MCF 10A (cell line): Measurements from ENCODE around the gene PARD3B. TPM values are rescaled to one million over a fixed set of nuclear protein-coding genes. Genes with fewer than 3 reads are reported as not detected.

ENCODE experiments used
- BruUV-seq: library from RNA; stranded (reverse); fragments of 400-500 nt; replicated peaks from 2 replicates; lab custom pipeline; 2021; lab: Mats Ljungman, UMichigan
- CTCF ChIA-PET: fragments of 300-600 bp; sonication (Branson Sonifier 250); formaldehyde crosslinking; extraction: SDS; loops from one replicate; lab custom pipeline; 2021; ENCODE audit warnings: antibody characterized with exemption, inconsistent platforms; lab: Yijun Ruan, JAX
- POLR2A ChIA-PET: fragments of 300-600, 350-650 bp; sonication (Branson Sonifier 250); formaldehyde crosslinking; extraction: SDS; loops from one replicate; lab custom pipeline; 2020; ENCODE audit warnings: antibody characterized with exemption, inconsistent platforms; lab: Yijun Ruan, JAX
- DNase-seq: peaks from one replicate; pipeline ENCODE4 v3.0.0-alpha.2; 2018; ENCODE audit not compliant: unreplicated experiment
- H3K27ac Mint-ChIP-seq: one replicate; pipeline ENCODE4 v1.8.0; 2022; ENCODE audit warnings: mild to moderate bottlenecking, low read depth, mixed read lengths; ENCODE audit not compliant: unreplicated experiment
- H3K27me3 Mint-ChIP-seq: one replicate; pipeline ENCODE4 v1.8.0; 2022; ENCODE audit warnings: mixed read lengths; ENCODE audit not compliant: insufficient read depth, unreplicated experiment
- H3K36me3 Mint-ChIP-seq: one replicate; pipeline ENCODE4 v1.8.0; 2022; ENCODE audit warnings: mild to moderate bottlenecking, moderate library complexity, mixed read lengths; ENCODE audit not compliant: insufficient read depth, unreplicated experiment
- H3K4me1 Mint-ChIP-seq: one replicate; pipeline ENCODE4 v1.8.0; 2022; ENCODE audit warnings: mixed read lengths; ENCODE audit not compliant: insufficient read depth, unreplicated experiment
- H3K4me3 Mint-ChIP-seq: one replicate; pipeline ENCODE4 v1.8.0; 2022; ENCODE audit warnings: mild to moderate bottlenecking, moderate library complexity, mixed read lengths; ENCODE audit not compliant: unreplicated experiment
- H3K9me3 Mint-ChIP-seq: one replicate; pipeline ENCODE4 v1.8.0; 2022; ENCODE audit warnings: mixed read lengths; ENCODE audit not compliant: unreplicated experiment
- intact Hi-C: fragments of 100-400 bp; cut with micrococcal nuclease; formaldehyde crosslinking; loops from 2 replicates; pipeline ENCODE4 v1.14.1; 2022
- total RNA-seq: library from RNA; stranded (reverse); gene quantifications from 2 replicates; pipeline ENCODE4 v1.2.3, GENCODE V29; 2022
- TF ChIP-seq, protein P1 (sequence below): fragments of 200-600 bp; IDR thresholded peaks from one replicate; pipeline ENCODE4 v1.8.0; 2022; ENCODE audit warnings: antibody characterized with exemption, mild to moderate bottlenecking; ENCODE audit not compliant: unreplicated experiment

The PARD3B gene
- total RNA-seq, 1 experiment from 2014 or later: 11.6 TPM

DNA sequence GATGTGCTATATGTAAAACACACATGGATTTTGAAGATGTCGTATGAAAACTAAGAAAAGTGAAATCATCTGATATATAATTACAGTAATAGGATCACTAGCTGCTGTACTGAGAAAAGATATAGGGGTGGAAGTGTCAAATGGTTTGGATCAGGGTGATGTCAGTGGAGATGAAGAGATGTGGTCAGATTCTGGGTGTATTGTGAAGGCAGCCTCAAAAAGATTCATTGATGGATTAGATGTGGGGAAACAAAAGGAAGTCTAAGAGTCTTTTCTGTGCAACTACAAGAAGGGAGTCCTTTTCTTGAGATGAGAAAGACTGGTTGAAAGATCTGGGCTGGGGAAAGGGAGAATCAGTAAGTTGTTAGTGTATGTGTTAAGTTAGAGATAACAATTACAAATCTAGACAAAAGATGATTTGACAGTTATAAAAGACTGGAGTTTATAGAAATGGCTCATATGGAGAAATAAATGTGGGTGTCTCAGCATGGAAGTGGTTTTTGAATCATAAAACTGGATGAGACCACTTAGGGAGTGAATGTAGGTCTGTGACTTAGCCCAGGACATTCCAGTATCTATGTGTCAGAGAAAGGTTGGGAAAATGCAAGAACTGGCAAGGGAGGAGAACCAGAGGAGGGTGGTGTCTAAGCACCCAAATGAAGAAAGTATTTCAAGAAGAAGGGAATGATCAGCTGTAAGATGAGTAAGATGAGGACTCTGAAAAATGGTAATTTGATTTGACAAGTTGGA, 347.4 kb downstream of the PARD3B start:
- CTCF ChIA-PET: interaction anchor here (1.0 to 1.5 kb wide), 2 partner anchors 93 to 787 kb away, joined by 3 read pairs; no protein-coding TSS in a partner anchor
- no peaks in the 10 kb centered on the region for H3K27me3 Mint-ChIP-seq
- POLR2A ChIA-PET: interaction anchor here (1.0 to 1.2 kb wide), 2 partner anchors 12 to 789 kb away, joined by 3 read pairs; no protein-coding TSS in a partner anchor
- BruUV-seq: no TSS peak
- peaks cover 5% of the 10 kb centered on the region for H3K9me3 Mint-ChIP-seq
- intact Hi-C loops: no loop called here
- H3K4me1 Mint-ChIP-seq: peaks cover 5% of the 10 kb centered on the region
- TF ChIP-seq, protein P1, sequence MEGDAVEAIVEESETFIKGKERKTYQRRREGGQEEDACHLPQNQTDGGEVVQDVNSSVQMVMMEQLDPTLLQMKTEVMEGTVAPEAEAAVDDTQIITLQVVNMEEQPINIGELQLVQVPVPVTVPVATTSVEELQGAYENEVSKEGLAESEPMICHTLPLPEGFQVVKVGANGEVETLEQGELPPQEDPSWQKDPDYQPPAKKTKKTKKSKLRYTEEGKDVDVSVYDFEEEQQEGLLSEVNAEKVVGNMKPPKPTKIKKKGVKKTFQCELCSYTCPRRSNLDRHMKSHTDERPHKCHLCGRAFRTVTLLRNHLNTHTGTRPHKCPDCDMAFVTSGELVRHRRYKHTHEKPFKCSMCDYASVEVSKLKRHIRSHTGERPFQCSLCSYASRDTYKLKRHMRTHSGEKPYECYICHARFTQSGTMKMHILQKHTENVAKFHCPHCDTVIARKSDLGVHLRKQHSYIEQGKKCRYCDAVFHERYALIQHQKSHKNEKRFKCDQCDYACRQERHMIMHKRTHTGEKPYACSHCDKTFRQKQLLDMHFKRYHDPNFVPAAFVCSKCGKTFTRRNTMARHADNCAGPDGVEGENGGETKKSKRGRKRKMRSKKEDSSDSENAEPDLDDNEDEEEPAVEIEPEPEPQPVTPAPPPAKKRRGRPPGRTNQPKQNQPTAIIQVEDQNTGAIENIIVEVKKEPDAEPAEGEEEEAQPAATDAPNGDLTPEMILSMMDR: no peak
- H3K27ac Mint-ChIP-seq: no peak overlapping the region
- no peak for DNase-seq
- H3K36me3 Mint-ChIP-seq: no peaks in the 10 kb centered on the region
- H3K4me3 Mint-ChIP-seq: no peak overlapping the region

DNA sequence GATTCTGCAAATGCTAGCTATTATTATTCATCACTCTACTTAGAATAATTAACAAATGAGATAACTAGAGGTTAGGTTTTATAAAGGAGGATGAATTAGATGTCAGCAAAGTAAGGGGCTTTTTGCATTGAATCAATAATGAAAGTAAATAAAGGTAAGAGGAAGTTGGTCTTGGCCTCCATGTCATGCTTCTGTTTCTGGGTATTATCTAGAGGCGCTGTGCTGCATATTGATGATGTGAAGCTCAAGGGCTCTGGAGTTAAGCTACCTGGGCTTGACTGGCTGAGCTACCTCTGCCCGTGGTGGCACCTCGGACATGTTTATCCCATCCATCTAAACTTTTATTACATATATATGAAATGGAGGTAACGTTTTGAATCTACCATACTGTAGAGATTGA, 350.9 kb downstream of the PARD3B start:
- no peak overlapping the region for H3K4me3 Mint-ChIP-seq
- peaks cover 17% of the 10 kb centered on the region for H3K9me3 Mint-ChIP-seq
- intact Hi-C loops: no loop called here
- no peak for DNase-seq
- ChIA-PET CTCF (no interaction called here), POLR2A (interaction anchor here (0.7 kb wide), 1 partner anchor 572 kb away, joined by 3 read pairs; no protein-coding TSS in a partner anchor)
- BruUV-seq: no TSS peak
- H3K4me1 Mint-ChIP-seq: peaks cover 8% of the 10 kb centered on the region
- no peaks in the 10 kb centered on the region for H3K27me3 Mint-ChIP-seq
- TF ChIP-seq, protein P1: no peak
- no peaks in the 10 kb centered on the region for H3K36me3 Mint-ChIP-seq
- H3K27ac Mint-ChIP-seq: no peak overlapping the region

DNA sequence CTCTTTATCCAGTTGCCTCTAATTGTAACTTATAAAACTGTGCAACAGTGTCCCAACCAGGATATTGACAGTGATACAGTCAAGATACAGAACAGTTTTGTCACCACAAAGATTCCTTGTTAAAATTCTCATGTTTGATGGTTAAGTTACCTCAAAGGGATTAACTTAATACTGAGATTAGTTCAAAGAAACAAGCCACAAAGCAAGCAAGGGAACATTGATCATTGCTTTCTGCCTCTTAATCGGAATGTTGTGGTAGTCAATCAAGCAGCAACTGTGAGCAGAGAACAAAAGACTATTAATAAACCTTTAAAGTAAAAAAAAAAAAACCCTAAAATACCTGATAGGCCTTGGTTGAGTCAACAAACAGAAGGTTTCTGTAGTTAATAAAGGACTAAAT, 352.3 kb downstream of the PARD3B start:
- Mint-ChIP-seq H3K27me3 (no peaks in the 10 kb centered on the region), H3K36me3 (no peaks in the 10 kb centered on the region), H3K4me3 (no peak overlapping the region), H3K4me1 (peaks cover 12% of the 10 kb centered on the region), H3K27ac (no peak overlapping the region), H3K9me3 (peaks cover 17% of the 10 kb centered on the region)
- CTCF ChIA-PET: no interaction called here
- BruUV-seq: no TSS peak
- intact Hi-C loops: no loop called here
- DNase-seq: no peak
- TF ChIP-seq, protein P1: no peak
- POLR2A ChIA-PET: no interaction called here

DNA sequence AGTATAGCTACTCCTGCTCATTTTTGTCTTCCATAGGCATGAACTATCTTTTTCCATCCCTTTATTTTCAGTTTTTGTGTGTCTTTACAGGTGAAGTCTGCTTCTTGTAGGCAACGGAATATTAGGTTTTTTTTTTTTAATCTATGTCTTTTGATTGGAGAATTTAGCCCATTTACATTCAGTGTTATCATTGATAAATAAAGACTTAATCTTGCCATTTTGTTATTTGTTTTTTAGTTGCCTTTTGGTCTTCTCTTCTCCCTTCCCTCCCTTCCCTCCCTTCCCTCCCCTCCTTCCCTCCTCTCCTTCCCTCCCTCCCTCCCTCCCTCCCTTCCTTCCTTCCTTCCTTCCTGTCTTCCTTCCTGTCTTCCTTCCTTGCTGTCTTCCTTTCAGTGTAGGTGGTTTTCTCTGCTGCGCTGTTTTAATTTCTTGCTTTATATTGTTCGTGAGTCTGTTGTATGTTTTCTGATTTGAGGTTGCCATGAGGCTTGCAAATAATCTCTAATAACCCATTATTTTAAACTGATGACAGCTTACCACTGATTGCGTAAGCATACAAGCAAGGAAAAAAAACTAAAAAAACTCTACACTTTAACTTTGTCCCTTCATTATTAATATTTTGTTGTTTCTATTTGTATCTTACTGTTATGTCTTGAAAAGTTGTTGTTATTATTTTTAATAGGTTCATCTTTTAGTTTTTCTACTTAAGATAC, 353.8 kb downstream of the PARD3B start:
- ChIA-PET CTCF (interaction anchor here (0.6 to 0.7 kb wide), 2 partner anchors 14 to 15 kb away, joined by 3 read pairs; no protein-coding TSS in a partner anchor), POLR2A (interaction anchor here (0.5 to 0.7 kb wide), 3 partner anchors 83 to 1715 kb away, joined by 3 read pairs; no protein-coding TSS in a partner anchor)
- TF ChIP-seq, protein P1: no peak
- DNase-seq: no peak
- peak overlapping the region; percentile 70 for H3K27ac Mint-ChIP-seq
- peaks cover 12% of the 10 kb centered on the region for H3K4me1 Mint-ChIP-seq
- H3K36me3 Mint-ChIP-seq: no peaks in the 10 kb centered on the region
- intact Hi-C loops: no loop called here
- H3K27me3 Mint-ChIP-seq: no peaks in the 10 kb centered on the region
- no peak overlapping the region for H3K4me3 Mint-ChIP-seq
- BruUV-seq: no TSS peak
- peaks cover 17% of the 10 kb centered on the region for H3K9me3 Mint-ChIP-seq
